ENCODE measurements around the gene CTLA4.

- TF ChIP-seq, protein P1, sequence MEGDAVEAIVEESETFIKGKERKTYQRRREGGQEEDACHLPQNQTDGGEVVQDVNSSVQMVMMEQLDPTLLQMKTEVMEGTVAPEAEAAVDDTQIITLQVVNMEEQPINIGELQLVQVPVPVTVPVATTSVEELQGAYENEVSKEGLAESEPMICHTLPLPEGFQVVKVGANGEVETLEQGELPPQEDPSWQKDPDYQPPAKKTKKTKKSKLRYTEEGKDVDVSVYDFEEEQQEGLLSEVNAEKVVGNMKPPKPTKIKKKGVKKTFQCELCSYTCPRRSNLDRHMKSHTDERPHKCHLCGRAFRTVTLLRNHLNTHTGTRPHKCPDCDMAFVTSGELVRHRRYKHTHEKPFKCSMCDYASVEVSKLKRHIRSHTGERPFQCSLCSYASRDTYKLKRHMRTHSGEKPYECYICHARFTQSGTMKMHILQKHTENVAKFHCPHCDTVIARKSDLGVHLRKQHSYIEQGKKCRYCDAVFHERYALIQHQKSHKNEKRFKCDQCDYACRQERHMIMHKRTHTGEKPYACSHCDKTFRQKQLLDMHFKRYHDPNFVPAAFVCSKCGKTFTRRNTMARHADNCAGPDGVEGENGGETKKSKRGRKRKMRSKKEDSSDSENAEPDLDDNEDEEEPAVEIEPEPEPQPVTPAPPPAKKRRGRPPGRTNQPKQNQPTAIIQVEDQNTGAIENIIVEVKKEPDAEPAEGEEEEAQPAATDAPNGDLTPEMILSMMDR (IDR thresholded peaks at IDR 0.05) = no peak
- TF ChIP-seq EP300 (IDR thresholded peaks at IDR 0.05) (no peak), POLR2A (IDR thresholded peaks at IDR 0.05) (no peak), POLR2AphosphoS5 (IDR thresholded peaks at IDR 0.05) (no peak)
Measured at GRCh38 chr2:203870941-203871340, 3.4 kb downstream of the CTLA4 start.
